Astrocyte of the spinal cord (primary cell): ENCODE results near the gene LRRC75A.
"Not testable (repeated sequence)": the region's sequence is repeated elsewhere in the genome, so short reads cannot be mapped to it uniquely, and the experiment has no call there.

Source experiments
- DNase-seq: peaks from one replicate; pipeline ENCODE4 v3.0.0; 2011; ENCODE audit warnings: low read depth, low spot score
- H3K4me3 ChIP-seq: 2 replicates; pipeline ENCODE4 v1.5.1; 2011; ENCODE audit warnings: low read depth, mild to moderate bottlenecking, low read length, moderate library complexity
- in situ Hi-C: cut with HindIII; loops from 2 replicates; pipeline ENCODE4 v1.10.0; 2017; ENCODE audit warnings: low sequenced_read_pairs
- TF ChIP-seq, protein P1 (sequence below): IDR thresholded peaks from 2 replicates; pipeline ENCODE4 v1.5.1; 2012; ENCODE audit warnings: low read depth, mild to moderate bottlenecking, low read length, inconsistent platforms

The LRRC75A gene

DNA sequence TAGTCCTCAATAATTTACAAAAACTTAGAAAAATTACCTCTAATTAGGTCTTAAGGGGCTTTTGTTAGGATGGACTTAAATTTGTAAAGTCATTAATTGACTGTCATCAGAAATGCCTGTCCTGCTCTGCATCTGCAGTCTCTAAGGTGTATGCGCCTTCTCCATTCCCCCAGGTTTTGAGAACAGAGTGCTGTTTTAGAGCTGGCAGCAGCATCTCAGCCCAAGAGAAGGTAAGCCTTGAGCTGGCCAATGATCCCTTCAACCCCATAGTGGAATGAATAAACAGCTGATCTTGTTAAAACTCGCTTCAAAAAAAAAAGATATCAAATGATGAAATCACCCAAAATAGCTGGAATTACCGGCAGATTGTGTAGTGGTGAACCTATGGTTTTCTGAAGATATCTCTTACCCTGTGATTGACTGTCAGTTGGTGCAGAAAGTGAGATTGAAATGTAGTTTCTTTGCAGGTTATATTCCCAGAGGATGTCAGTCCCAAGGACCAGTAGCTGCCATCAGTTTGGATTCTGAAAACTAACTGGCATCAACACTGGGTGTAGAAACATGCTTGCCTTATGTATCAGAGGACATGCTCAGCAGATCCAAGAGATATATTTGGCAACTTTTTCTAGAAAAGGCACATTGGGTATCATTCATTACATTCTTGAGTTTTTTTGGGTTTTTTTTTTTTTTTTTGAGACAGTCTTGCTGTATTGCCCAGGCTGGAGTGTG, 50.9 kb downstream of the LRRC75A start:
- peak overlapping the region; percentile 98 for H3K4me3 ChIP-seq
- in situ Hi-C loops, result no loop called here
- TF ChIP-seq, protein P1, sequence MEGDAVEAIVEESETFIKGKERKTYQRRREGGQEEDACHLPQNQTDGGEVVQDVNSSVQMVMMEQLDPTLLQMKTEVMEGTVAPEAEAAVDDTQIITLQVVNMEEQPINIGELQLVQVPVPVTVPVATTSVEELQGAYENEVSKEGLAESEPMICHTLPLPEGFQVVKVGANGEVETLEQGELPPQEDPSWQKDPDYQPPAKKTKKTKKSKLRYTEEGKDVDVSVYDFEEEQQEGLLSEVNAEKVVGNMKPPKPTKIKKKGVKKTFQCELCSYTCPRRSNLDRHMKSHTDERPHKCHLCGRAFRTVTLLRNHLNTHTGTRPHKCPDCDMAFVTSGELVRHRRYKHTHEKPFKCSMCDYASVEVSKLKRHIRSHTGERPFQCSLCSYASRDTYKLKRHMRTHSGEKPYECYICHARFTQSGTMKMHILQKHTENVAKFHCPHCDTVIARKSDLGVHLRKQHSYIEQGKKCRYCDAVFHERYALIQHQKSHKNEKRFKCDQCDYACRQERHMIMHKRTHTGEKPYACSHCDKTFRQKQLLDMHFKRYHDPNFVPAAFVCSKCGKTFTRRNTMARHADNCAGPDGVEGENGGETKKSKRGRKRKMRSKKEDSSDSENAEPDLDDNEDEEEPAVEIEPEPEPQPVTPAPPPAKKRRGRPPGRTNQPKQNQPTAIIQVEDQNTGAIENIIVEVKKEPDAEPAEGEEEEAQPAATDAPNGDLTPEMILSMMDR, result no peak
- DNase-seq, result no peak

DNA sequence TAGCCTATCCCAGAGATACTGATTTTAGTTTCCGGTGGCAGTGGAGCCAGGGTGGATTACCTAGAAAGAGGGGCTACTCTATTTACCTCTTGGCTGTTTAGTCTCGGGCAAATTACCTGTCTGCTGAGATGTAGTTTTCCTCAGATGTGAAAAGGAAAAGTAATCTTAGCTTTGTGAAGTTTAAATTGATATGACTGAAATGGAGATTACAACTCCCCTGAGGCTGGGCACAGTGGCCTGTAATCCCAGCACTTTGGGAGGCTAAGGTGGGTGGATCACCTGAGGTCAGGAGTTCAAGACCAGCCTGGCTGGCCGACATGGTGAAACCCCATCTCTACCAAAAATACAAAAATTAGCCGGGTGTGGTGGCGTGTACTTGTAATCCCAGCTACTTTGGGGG, 51.6 kb downstream of the LRRC75A start:
- H3K4me3 ChIP-seq, result peak overlapping the region; percentile 98
- DNase-seq, in situ Hi-C loops: not testable (repeated sequence)

DNA sequence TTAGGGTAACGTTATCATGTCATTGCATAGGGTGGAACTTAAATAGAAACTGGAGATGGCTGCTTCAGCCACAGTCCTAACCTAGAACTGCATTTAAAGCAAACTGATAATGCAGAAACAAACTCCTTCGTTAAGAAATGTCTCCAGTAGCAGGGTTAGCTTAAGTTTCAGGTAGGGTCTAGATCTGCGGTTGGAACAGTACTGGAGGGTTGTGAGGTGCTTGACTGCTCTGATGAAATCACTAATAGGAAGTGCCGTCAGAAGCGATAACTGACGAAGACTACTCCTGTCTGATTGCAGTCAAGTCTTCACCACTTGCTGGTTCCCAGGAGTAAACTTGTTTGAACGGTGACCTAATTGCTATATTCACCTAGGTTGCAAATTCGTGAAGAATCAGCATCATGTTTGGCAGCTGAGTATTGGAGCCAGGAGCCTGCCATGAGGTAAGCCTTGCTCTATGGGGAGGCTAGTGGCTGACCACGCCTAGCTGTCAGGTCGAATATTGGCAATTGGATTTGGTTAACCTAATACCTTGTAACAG, 52.1 kb downstream of the LRRC75A start:
- DNase-seq, result no peak
- in situ Hi-C loops, result no loop called here
- TF ChIP-seq, protein P1, result no peak
- peak overlapping the region; percentile 98 for H3K4me3 ChIP-seq

DNA sequence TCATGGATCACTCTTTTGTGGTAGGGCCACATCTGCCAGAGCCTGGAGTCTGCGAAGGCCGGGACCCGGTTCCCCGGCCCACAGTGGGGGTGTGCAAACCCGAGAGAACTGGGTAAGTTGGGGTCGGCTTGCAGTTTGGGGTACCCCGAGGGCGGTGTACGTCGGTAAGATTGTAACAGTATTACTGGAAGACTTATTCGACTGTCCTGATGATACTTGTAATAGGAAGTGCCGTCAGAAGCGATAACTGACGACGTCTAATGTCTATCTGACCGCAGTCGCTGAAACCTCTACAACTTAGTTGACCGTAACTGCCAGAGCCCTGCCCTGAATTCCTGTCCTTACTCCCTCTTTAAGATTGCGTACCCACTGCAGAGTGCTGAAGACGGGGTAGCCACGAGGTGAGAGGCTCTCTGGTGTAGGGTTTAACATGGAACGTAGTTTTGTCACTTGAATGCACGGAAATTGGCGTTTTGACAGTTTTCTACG, 52.6 kb downstream of the LRRC75A start:
- no peak for DNase-seq
- TF ChIP-seq, protein P1, result no peak
- H3K4me3 ChIP-seq, result peak overlapping the region; percentile 98
- in situ Hi-C loops, result no loop called here

DNA sequence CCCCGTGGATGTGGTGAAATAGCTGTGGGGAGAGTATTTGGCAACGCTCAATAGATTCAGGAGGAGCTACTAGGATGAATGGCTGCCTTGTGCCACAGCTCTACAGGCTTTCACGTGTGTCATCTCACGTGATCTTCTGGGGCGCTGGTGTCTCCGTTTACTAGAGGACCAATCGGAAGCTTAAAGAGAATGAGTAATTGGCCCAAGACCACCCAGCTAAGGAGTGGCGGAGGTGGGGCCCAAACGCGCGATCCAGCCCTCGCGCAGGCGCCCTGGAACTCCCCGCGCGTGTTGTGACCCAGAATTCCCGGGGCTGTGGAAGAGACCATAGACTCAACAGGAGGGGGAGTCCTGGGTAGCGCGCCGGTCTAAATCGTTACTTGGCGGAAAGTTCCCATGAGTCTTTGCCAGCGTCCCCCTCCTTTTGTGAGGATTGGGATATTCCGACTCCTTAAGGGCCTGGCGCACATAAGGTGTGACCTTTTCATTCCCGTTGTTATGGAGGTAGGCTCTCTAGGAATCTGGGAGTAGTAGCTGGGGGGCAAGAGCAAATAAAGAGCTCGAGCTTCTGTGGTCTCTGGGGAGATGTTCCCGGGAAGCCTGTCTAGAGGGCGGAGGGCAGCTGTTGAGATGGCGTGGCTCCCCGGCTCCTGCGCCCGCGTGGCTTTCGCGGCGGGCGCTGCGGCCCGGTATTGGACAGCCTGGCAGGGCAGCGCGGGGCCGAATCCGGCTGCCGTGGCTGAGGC, 53.3 kb downstream of the LRRC75A start:
- TF ChIP-seq, protein P1, result no peak
- H3K4me3 ChIP-seq, result peak overlapping the region; percentile 98
- peak; percentile 100 for DNase-seq
- in situ Hi-C loops, result no loop called here

DNA sequence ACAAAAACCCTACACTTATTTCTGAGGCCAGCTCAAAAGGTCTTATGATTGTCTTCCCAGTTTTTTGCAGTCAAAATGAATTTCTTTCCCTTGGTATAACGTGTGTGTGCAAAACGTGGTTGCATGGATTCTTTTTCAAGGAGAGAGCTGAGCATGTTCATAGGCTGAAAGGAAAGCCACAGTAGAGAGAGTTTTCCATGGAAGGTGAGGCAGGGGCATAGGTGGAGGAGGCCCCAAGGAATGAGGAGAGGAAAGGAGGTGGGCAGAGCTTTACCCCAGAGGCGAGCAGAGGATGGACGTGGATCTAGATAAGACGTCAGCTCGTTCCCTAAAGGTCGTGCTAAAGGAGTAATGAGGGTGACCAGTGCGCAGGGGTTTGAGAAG, 53.8 kb downstream of the LRRC75A start:
- in situ Hi-C loops, result no loop called here
- TF ChIP-seq, protein P1, result no peak
- peak overlapping the region; percentile 98 for H3K4me3 ChIP-seq
- no peak for DNase-seq

DNA sequence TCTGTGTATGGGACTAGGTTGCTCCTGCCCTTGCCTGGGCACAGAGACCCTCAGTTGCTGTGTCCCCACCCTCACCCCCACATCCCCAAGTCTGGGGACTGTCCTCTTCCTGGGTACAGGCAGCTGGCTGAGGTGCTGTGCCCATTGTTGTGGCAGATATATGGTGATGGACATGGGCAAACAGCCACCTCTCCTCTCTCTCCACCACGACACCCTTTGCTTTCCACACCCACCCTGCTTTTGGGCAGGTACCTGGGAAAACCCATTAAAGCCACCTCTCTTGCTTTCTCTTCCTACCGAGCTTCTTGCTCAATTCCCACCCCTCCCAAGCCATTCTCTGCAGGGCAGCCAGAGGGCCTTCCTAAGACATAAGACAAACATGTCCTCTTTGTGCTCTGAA, 54.9 kb downstream of the LRRC75A start:
- DNase-seq, result no peak
- TF ChIP-seq, protein P1, result no peak
- H3K4me3 ChIP-seq, result no peak overlapping the region
- in situ Hi-C loops, result no loop called here
